Melanocyte of skin (primary cell): ENCODE measurements around the gene MRPL43. TPM values are rescaled to one million over a fixed set of nuclear protein-coding genes. Genes with fewer than 3 reads are reported as not detected.

Source experiments
- small RNA-seq, 2 donors: library from RNA; depleted of rRNA; stranded (forward); fragments of <200 nt; gene quantifications; one replicate each; pipeline ENCODE3, GENCODE V24; 2012
- total RNA-seq, 2 donors: library from RNA; depleted of rRNA; stranded (reverse); fragments of >200 nt; gene quantifications; 2 replicates each; pipeline ENCODE4 v1.2.3, GENCODE V29; 2012

Gene MRPL43
- 10 to 100 TPM; 54.7 to 67.6 TPM for total RNA-seq

DNA sequence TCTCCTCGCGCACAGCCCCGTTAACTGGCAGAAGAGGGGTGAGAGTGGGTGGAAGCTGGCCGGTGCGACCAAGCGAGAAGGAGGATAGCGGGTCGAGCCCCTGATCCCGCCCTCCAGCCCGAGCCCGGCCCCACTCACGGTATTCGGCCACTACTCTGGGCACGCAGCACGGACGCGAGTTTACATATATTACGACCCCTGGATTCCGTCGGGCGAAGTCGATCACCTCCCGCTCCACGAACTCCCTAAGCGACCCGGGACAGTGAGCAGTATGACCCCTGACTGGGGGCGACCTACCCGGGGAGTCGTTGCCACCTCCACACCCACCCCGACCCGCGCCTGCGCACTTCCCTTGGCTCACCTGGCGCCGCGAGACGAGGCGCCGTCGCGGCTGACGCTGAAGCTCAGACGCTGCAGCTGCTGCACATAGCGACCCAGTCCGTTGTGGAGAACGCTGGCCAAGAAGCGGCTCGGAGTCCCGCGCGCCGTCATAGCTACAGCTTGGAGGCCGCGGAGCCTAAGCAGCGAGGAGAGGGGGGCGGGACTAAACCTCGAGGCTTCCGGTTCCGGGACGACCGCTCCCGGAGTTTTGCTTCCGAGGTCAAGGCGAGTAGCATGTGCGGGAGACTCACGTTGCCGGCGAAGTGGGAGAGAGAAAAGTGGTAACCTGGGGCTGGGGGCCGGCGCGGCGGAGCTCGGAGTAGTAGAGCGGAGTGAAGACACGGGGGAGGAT lies at the start of gene MRPL43, which contains the start of gene TWNK:
TSS of gene MRPL43 (minus strand) at position 546 of the 733 bp plus-strand sequence. CDS start at position 492, 54 bp downstream.
TSS of gene TWNK (plus strand) at position 592 of the 733 bp plus-strand sequence. CDS start 668 bp downstream, outside the sequence.

DNA sequence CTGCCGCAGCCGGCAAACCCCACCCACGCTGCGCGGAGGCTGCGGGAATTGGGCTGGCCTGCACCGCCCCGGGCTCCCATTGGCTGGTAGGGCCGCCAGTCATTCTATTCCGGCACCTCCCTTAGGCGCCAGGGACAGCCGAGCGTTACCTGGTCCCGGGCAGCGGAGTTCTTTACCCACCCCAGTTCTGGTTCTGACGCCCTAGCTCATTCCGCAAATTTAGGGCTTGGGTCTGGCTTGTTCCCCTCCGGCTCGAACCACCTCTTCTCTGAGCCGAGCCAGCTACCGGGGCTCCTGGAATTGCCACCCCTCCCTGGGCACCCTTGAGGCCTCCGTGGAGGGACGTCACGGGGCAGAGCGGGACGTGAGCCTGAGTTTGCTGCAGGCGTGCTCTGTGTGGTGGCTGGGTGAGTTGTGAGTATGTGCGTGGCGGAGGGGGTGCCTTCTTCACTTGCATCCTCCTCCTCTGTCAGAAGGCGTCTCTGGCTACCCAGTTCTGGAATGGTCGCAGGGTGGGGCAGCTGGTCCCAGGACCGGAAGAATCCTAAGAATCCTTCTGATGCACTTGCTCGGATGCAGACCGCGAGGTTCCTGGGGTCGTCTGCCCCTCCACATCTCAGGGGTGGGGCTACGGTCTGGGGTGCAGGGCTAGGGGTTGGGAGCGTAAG lies 44.0 kb upstream of the MRPL43 start, which contains the start of the genes PDZD7 and SFXN3:
TSS of gene PDZD7 (minus strand) at position 2 of the 668 bp plus-strand sequence. CDS start 910 bp downstream, outside the sequence.
TSS of gene SFXN3 (plus strand) at position 107 of the 668 bp plus-strand sequence. CDS start 3,461 bp downstream, outside the sequence.

DNA sequence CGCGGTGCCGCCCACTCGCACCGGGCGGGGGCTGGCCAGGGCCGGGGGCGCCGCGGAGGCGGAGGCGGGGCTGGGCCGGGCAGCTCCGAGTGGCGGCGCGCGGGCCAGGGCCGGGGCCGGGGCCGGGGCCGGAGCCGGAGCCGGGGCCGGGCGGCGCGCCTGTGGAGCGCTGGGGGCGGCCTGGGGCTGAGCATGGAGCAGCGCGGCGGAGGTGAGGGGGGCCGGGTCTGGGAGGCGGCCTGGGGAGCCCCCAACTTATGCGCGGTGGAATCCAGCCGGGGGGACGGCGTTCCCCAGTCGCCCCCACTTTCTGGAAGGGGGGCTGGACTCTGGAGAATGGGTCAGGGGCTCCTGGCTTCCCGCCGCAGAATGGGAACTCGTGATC lies 12.4 kb upstream of the MRPL43 start, which contains the start of gene LZTS2:
TSS of gene LZTS2 (plus strand) at position 67 of the 385 bp plus-strand sequence. CDS start 2,731 bp downstream, outside the sequence.

GRCh38 chr10:100969187-100970075 lies 17.9 kb downstream of the MRPL43 start, which contains the start of gene SEMA4G:
SEMA4G (plus strand) TSS chr10:100969504; CDS start chr10:100972913, 3,409 bp downstream.

Small RNA genes lying within 50 kb of the gene (small RNA-seq; reads per million reads assigned to genes)
- gene MIR608: 0 reads per million in 2 donors

Other genes with a start within 250 kb of the MRPL43 start
- gene PAX2, start 241.9 kb downstream of the MRPL43 start, total RNA-seq: not detected
- 10 to 100 TPM; 36.0 to 41.0 TPM for gene SLF2, start 74.5 kb downstream of the MRPL43 start, total RNA-seq
- 1 to 10 TPM; 1.3 to 1.7 TPM for gene SEMA4G, start 18.0 kb downstream of the MRPL43 start, total RNA-seq
- gene TWNK, start within 50 bp of the MRPL43 start, total RNA-seq: 10 to 100 TPM in 1 of 2 donors, 1 to 10 TPM in 1; 3.4 to 12.3 TPM
- 10 to 100 TPM; 84.6 to 99.1 TPM for gene LZTS2, start 12.3 kb upstream of the MRPL43 start, total RNA-seq
- gene PDZD7, start 43.6 kb upstream of the MRPL43 start, total RNA-seq: 1 to 10 TPM in 1 of 2 donors, under 1 TPM in 1; 1.00 to 3.8 TPM
- 100 to 1,000 TPM; 105 to 131 TPM for gene SFXN3, start 43.7 kb upstream of the MRPL43 start, total RNA-seq
- gene KAZALD1, start 74.5 kb upstream of the MRPL43 start, total RNA-seq: under 1 TPM in 1 of 2 donors, not detected in 1; 0.69 TPM
- not detected for gene TLX1, start 143.8 kb upstream of the MRPL43 start, total RNA-seq
- not detected for gene LBX1, start 242.0 kb upstream of the MRPL43 start, total RNA-seq